Measurements from ENCODE around the gene SCART1.

- TF ChIP-seq CTCF (IDR thresholded peaks at IDR 0.05) = no peak
- TF ChIP-seq POLR2A (IDR thresholded peaks at IDR 0.05) = no peak
These were observed 27.4 kb downstream of the SCART1 start for GRCh38 chr10:133481086-133481643.

All from heart left ventricle (tissue), 13 donors.